Activated CD8-positive, alpha-beta T cell treated with anti-CD3 and anti-CD28 coated beads for 36 hours (primary cell): Measurements from ENCODE around the gene MBD6. TPM values are rescaled to one million over a fixed set of nuclear protein-coding genes. Genes with fewer than 3 reads are reported as not detected.

Experiments used
- ATAC-seq: fragments of 200-7000 bp; cut with Tn5 transposase; one replicate; pipeline ENCODE4 v1.10.0; 2021; ENCODE audit warnings: mild to moderate bottlenecking, moderate library complexity
- CTCF ChIA-PET: fragments of 350-600 bp; sonication (Branson Sonifier 250); formaldehyde crosslinking; loops from one replicate; lab custom pipeline; 2021; ENCODE audit warnings: antibody characterized with exemption; lab: Charles Lee
- POLR2A ChIA-PET: fragments of 350-600 bp; sonication (Branson Sonifier 250); formaldehyde crosslinking; loops from one replicate; lab custom pipeline; 2021; ENCODE audit warnings: antibody characterized with exemption; lab: Charles Lee
- DNase-seq: peaks from one replicate; pipeline ENCODE4 v3.0.0-alpha.2; 2020
- H3K27ac Mint-ChIP-seq: one replicate; pipeline ENCODE4 v1.8.0; 2021; ENCODE audit warnings: mild to moderate bottlenecking, mixed read lengths
- H3K27me3 Mint-ChIP-seq: one replicate; pipeline ENCODE4 v1.8.0; 2021; ENCODE audit warnings: mixed read lengths
- H3K36me3 Mint-ChIP-seq: one replicate; pipeline ENCODE4 v1.8.0; 2021; ENCODE audit warnings: low read depth, mixed read lengths
- H3K4me1 Mint-ChIP-seq: one replicate; pipeline ENCODE4 v1.8.0; 2021; ENCODE audit warnings: low read depth, mixed read lengths
- H3K4me3 Mint-ChIP-seq: one replicate; pipeline ENCODE4 v1.8.0; 2021; ENCODE audit warnings: mild to moderate bottlenecking, moderate library complexity, mixed read lengths
- H3K9me3 Mint-ChIP-seq: one replicate; pipeline ENCODE4 v1.8.0; 2021; ENCODE audit warnings: mixed read lengths
- CTCF ChIP-seq: fragments of 200-600 bp; IDR thresholded peaks from one replicate; pipeline ENCODE4 v1.8.0; 2022; ENCODE audit warnings: antibody characterized with exemption, mild to moderate bottlenecking
- intact Hi-C: fragments of 100-400 bp; cut with micrococcal nuclease; formaldehyde crosslinking; loops from one replicate; pipeline ENCODE4 v1.10.0; 2022
- total RNA-seq, 2 experiments: library from RNA; stranded (reverse); gene quantifications; one replicate each; pipeline ENCODE4 v1.2.3, GENCODE V29; 2021

MBD6 gene
- total RNA-seq, 2 experiments from 2014 or later: 46.5 to 47.3 TPM

- Mint-ChIP-seq H3K9me3 (no peaks in the 10 kb centered on the region), H3K27me3 (no peaks in the 10 kb centered on the region), H3K4me3 (no peak overlapping the region), H3K36me3 (no peaks in the 10 kb centered on the region), H3K27ac (no peak overlapping the region), H3K4me1 (no peaks in the 10 kb centered on the region)
- CTCF ChIA-PET: interaction anchor here (1.5 to 1.8 kb wide), 2 partner anchors 10 to 12 kb away, joined by 7 to 18 read pairs; no protein-coding TSS in a partner anchor
- TF ChIP-seq CTCF: no peak
- POLR2A ChIA-PET: no interaction called here
- ATAC-seq (no peak), DNase-seq (no peak)
- intact Hi-C loops: no loop called here
Observed at GRCh38 chr12:57571926-57572762, 49.5 kb downstream of the MBD6 start.

- no peaks in the 10 kb centered on the region for H3K4me1 Mint-ChIP-seq
- intact Hi-C loops: no loop called here
- H3K4me3 Mint-ChIP-seq: no peak overlapping the region
- H3K27me3 Mint-ChIP-seq: no peaks in the 10 kb centered on the region
- no peaks in the 10 kb centered on the region for H3K9me3 Mint-ChIP-seq
- no peaks in the 10 kb centered on the region for H3K36me3 Mint-ChIP-seq
- DNase-seq (no peak), ATAC-seq (no peak)
- no peak overlapping the region for H3K27ac Mint-ChIP-seq
- no peak for TF ChIP-seq CTCF
- ChIA-PET POLR2A (interaction anchor here (0.9 to 2.0 kb wide), 2 partner anchors 45 to 46 kb away, joined by 4 to 5 read pairs; no protein-coding TSS in a partner anchor), CTCF (interaction anchor here (0.9 to 1.8 kb wide), 8 partner anchors 8 to 119 kb away, joined by 3 to 9 read pairs (median 4); partner anchors contain the start of gene OS9)
Observed at GRCh38 chr12:57574795-57575194, 52.2 kb downstream of the MBD6 start.

DNA sequence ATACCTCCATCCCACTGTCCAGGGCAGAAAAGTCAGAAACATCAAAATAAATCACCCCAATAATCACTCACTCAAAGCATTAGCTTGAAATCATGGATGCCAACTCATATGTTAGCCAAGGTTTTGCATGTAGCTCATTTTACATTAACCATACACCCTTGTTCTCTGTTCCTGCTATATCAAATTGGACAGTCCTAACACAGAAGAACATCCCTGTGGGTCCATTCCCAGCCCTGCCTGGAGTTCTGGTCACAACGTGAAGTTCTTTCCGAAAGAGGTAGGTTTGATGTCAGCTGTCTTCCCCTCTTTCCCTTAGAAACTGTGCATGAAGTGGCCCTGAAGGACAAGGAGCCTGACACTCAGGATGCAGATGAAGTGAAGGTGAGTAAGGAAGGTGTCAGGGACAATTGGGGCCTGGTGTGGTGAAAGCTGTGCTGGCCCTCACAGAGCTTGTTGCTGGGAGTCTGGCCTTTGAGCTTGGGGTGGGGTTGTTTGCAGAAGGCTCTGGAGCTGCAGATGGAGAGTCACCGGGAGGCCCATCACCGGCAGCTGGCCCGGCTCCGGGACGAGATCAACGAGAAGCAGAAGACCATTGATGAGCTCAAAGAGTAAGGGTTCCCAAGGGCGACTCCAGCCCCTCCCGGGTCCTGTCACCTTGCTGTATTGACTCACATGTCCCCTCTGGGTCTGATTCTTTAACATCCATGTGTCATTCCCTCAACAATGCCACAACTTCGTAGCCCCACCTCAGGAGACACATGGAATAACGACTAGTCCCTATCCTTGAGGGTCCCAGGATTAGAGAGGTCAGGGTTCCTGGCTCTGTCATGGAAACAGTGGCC is 53.4 kb downstream of the MBD6 start:
- ChIA-PET CTCF (interaction anchor here (0.6 to 1.8 kb wide), 10 partner anchors 7 to 181 kb away, joined by 3 to 9 read pairs (median 4); partner anchors contain the start of gene OS9), POLR2A (interaction anchor here (0.9 to 2.0 kb wide), 3 partner anchors 9 to 148 kb away, joined by 3 to 5 read pairs (median 3); no protein-coding TSS in a partner anchor)

DNA sequence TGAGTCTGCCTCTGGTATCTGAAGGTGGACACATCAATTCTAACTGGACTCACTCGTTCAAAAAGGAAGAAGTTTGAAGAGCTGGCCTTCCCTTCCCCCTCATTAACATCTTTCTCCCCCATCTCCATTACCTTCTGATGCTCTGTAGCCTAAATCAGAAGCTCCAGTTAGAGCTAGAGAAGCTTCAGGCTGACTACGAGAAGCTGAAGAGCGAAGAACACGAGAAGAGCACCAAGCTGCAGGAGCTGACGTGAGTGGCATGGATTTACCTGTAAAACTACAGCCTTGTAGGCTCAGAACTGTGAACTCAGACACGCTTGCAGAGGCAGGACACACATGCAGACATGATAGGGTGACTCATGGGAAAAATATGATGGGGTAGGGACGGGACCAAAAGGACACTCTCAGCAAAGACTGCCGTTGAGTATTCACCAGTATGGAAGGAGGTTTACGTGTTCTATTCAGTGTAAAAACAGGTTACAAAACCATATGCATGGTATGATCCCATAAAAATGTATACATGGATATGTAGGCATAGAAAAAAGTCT is 54.1 kb downstream of the MBD6 start:
- DNase-seq: no peak

More for the DNA sequence above, 53.4 kb downstream of the MBD6 start:
- H3K27ac Mint-ChIP-seq: no peak overlapping the region
- H3K27me3 Mint-ChIP-seq: no peaks in the 10 kb centered on the region
- H3K36me3 Mint-ChIP-seq: no peaks in the 10 kb centered on the region
- no peaks in the 10 kb centered on the region for H3K9me3 Mint-ChIP-seq
- DNase-seq (no peak), ATAC-seq (no peak)
- intact Hi-C loops: no loop called here
- H3K4me1 Mint-ChIP-seq: no peaks in the 10 kb centered on the region
- no peak overlapping the region for H3K4me3 Mint-ChIP-seq
- no peak for TF ChIP-seq CTCF

More for the DNA sequence above, 54.1 kb downstream of the MBD6 start:
- H3K4me3 Mint-ChIP-seq: no peak overlapping the region
- H3K4me1 Mint-ChIP-seq: no peaks in the 10 kb centered on the region
- H3K9me3 Mint-ChIP-seq: no peaks in the 10 kb centered on the region
- CTCF ChIA-PET: interaction anchor here (0.6 to 1.8 kb wide), 7 partner anchors 15 to 159 kb away, joined by 3 to 8 read pairs (median 3); partner anchors contain the start of gene OS9
- intact Hi-C loops: no loop called here
- POLR2A ChIA-PET: interaction anchor here (0.9 kb wide), 1 partner anchor 9 kb away, joined by 3 read pairs; no protein-coding TSS in a partner anchor
- no peaks in the 10 kb centered on the region for H3K36me3 Mint-ChIP-seq
- TF ChIP-seq CTCF: no peak
- ATAC-seq: no peak
- H3K27ac Mint-ChIP-seq: no peak overlapping the region
- no peaks in the 10 kb centered on the region for H3K27me3 Mint-ChIP-seq
